GM15510 (cell line): ENCODE data around the gene LDB2.

Source experiments
- POLR2A ChIP-seq: IDR thresholded peaks from 3 replicates; pipeline ENCODE4 v1.6.1; 2011; ENCODE audit warnings: borderline replicate concordance; ENCODE audit not compliant: insufficient read length; ENCODE audit errors: extremely low read depth

The LDB2 gene

DNA sequence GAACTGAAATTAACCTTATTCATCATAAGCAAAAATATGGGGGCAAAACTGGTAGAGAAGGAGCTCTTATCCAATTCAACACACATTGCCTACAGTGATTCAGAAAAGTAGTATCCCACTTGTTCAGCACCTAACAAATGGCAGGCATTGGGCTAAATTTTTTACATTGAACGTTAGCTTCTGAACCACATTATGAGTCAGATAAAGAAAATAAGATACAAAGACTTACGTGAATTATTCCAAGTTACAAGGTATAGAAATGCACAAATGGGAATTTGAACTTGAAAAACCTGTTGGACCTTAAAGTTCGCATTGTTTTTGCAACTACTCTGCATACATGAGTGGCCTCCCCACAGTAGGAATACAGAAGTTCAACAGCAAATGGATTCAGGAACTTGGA is 210.6 kb downstream of the LDB2 start:
- TF ChIP-seq POLR2A, result no peak

DNA sequence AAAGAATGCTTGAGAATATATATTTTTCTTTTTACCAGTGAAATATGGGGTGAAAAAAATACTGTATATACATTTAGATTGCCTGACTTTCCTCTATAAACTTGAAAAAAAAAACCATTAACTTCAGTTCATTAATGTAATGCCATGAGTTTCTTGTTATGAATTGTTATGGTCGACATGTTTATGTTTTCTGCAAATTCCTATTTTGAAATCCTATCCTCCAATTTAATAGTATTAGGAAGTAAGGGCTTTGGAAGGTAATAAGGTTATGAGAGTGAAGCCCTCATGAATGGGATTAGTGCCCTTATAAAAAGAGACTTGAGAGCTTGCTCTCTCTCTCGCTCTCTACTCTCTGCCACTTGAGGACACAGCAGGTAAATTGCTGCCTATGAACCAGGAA is 211.4 kb downstream of the LDB2 start:
- TF ChIP-seq POLR2A, result no peak

DNA sequence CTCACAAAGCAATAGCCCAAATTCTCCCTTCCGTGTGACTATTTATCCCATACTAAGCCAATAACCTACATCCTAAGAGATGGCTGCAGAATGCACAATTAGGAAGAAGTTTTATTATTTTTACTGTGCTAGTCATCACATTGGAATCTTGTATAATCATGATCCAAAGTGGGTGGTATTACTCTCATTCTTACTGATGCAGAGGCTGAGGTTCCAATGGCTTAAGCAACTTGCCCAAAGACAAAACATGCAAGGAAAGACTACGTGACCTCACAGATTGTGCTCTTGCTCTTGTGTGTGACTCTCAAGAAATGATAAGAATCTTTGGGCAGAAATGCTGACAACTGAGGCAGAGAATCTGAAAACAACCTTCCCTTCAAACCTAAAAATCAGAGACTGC is 212.2 kb downstream of the LDB2 start:
- TF ChIP-seq POLR2A, result no peak

DNA sequence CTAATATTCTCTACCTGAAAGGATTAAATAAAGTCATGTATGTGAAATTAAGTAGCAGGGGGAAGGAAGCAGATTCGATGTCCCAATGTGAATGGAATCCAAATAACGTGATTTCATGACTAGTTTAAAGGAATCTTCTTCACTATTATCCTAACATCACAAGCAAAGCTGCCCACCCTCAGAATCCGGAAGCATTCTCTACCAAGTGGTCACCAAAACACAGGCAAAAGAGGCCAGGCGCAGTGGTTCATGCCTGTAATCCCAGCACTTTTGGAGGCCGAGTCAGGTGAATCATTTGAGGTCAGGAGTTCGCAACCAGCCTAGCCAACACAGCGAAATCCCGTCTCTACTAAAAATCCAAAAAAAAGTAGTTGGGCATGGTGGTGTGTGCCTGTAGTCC is 212.9 kb downstream of the LDB2 start:
- no peak for TF ChIP-seq POLR2A

DNA sequence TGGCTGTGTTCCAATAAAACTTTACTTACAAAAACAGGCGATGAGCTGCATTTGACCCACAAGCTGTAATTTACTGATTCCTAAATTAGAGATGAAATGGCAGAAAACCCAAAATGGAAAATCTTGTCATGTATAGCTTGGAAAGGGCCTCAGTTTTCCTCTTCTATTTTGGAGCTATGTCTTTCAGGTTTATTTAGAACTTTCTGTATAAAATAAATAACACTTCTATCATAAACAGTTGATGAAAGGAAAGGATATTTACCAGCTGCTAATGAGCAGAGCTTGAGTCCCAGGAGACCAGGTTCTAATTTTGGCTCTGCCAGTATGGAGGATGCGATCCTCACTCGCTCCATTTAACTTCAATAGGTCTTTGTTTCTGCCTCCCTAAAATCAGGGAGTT is 213.5 kb downstream of the LDB2 start:
- TF ChIP-seq POLR2A, result no peak

DNA sequence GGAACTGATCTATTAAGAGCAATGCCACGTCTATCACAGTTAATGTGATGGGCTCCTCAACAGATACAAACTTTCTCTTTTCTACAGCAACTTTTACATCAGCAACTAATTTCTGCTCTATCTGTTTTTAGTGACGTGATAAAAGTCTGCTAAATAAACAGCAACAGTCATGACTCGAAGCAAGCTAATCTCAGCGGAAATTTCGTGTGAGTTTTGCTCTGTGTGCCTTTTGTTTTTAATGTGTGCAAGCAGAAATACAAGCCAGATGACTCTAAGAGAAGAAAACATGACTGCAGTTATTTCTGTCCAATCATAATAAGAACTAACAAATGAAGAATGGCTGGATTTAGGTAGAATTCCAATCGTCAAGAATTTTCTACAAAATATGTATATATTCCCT is 214.3 kb downstream of the LDB2 start:
- no peak for TF ChIP-seq POLR2A

DNA sequence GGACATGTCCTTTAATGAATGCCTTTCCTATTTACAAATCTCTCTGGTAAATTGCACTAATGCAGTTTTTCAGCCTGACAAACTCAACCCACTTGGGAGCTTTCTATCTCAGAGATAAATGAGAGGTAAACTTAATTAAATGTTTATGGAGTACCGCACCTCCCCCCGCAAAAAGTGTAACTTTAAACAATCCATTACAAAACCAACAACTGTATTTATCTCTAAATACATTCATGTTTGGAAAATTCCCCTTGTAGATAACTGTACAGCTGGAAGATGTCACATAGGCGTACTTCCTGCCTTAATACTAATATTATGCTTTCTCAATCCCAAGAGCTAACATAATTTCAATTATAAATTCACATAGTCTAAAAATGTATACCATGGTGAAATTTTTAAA is 215.5 kb downstream of the LDB2 start:
- no peak for TF ChIP-seq POLR2A

DNA sequence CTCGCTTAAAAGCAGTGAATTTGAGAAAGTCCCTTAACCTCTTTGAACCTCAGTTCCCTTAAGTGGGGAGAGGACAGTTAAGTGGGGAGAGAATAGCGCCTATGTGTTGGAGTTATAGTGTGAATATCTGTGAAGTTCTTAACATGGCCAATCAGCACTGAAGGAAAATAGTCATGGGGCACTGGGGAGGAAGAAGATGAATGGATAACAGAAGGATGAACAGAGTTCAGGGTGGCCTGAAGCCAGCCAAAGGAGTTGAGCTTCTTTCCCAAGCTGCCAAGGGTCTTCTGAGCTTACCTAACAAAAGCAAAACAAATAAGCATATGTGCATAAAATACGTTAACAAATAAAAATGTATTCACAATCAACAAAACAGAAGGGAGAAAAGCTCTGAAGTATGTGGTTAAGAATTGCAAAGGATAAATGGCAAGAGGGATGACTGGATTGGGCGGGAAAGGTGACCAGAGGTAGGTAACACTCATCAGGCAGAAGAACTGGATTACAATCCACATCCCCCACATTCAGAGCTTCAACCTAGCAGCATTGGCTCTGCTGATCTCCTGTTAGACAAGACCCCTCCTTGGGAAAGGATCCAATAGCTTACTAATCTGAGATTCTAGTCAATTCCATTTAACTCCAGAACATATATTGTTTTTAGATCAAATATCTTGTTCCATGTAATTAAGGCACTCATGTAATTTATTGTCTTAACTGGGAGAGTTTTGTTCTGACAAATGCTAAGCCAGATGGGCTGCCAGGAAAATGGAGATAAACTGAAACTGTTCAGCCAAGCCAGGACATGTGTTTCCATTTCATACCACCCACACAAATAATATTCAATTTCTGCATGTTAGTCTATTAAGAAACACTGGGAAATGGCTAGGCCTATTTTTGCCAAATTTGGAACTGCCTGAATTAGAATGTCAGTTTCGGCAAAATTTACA is 221.2 kb downstream of the LDB2 start:
- TF ChIP-seq POLR2A, result no peak

DNA sequence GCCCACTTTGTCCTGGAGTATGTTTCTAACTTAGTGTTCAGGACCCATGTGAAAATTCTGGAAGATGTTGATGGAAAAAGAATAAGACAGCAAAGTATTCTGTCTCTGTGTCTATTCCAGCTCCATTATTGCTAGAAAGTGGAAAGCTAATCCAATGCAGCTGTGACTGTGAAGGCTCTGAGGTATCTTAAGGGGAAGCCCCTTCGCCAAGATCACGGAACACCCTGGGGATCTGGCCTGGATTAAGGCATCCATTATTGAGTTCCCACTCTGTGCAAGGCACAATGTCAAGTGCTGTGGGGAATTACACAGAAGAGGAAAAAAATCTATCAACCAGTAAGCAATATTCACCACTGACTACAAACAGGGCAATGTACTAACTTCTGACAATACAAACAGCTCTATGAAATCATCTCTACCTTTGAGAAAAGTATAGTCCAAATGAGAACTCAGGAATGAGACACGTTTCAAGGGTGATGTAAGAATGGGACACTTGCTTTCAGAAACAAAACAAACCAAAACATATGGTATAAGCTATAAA is 222.1 kb downstream of the LDB2 start:
- no peak for TF ChIP-seq POLR2A

DNA sequence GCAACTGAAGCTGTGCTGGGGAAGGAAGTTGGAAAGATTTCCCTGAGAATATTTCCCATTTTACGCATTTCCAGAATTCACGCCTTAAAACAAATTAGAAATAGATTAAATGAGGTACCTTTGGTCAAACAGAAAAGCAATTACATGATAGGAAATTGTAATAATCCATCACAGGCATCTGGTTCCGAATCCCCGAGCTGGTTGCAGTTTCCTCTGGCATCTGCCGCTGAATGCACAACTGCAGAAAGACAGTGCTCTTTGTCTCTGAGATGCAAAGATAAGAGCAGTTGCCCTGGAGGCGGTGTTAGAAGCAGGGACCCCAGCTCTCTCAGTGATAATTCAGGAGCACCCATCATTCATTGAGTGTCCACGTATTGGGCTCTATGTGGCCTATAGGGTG is 224.4 kb downstream of the LDB2 start:
- TF ChIP-seq POLR2A, result no peak

DNA sequence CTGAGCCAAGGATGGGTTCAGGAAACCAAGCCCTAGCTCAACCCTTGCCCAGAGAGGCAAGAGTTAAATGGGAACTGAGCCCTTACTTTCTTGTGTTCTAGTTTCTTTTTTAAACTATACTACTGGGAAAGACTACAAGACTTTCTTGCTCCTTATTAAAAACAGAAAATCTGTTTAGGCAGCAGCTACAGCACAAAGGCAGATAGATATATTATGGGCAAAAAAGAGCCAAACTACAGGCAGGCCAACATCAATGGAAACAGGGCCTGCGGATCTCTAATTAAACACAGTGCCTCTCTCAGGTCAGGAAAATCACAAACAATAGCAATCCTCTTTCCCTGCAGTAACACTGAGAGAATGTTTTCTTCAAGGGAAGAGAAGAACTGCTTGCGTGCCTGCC is 226.0 kb downstream of the LDB2 start:
- no peak for TF ChIP-seq POLR2A

DNA sequence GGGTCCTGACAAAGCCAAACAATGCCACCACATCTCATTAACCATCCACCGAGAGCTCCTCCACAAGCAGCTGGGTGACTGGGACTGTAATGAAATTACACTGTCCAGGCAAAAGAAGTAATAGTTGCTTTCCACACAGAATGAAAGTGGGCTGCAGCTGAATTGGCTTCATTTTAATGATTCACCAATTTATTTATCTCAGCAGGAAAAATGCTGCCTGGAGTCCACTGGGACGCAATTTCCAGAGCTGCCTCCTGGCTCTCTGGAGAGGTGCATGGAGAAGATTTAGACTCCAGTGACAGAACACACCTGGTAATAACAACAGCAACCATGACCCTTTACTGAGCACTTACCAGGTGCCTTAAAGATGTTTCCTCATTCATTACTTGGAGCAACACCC is 226.7 kb downstream of the LDB2 start:
- no peak for TF ChIP-seq POLR2A

DNA sequence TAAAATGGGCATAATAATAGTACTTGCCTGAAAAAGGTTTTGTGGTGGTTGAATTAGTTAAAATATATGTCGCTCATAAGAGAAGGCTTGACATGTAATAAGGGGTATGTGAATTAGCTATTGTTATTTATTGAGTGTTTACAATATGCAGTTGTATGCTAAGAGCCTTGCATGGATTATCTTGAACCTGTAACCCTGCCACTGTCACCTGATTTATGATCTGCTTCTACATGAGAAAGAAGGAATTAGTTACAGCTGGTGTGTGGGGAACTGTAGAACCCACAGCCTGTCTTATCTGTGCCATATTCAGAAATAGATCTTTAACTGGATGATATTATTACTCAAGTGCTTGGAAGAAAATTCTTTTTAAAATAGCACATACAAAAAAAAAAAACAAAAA is 227.7 kb downstream of the LDB2 start:
- no peak for TF ChIP-seq POLR2A

DNA sequence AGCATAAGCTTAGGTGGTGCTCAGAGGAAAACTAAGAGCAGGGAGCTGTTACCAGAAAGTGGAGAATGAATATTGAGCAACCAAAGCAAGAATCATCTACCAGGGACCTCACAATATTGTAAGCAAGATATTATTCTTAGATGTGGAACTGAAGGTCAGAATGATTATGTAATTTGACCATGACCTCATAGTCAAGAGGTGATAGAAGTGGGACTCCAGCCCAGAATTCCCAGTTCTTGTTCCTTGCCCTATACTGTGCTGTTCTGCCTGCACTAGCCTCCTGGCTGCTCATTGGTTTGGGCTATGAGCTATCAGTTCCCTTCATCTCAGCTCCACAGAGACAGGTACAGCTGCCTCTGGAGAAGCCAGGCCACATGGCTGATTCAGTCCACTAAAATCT is 229.4 kb downstream of the LDB2 start:
- TF ChIP-seq POLR2A, result no peak

DNA sequence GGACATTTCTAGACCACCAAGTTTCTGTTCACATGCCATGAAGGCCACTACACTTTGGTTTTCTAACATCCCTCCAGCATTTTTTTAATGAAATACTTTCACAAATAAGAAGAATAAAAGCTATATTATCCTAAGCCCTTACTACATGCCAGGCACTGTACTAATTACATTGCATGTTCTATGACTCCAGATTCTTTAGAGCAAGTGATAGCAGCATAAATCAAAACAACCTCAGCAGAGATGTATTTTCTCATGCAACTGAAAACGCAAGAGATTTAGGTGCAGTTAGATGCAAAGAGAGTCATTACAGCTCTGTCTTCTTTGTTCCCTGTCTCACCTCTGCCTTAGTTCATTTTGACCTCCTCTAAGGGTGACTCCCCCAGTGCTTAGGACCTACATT is 230.0 kb downstream of the LDB2 start:
- no peak for TF ChIP-seq POLR2A

DNA sequence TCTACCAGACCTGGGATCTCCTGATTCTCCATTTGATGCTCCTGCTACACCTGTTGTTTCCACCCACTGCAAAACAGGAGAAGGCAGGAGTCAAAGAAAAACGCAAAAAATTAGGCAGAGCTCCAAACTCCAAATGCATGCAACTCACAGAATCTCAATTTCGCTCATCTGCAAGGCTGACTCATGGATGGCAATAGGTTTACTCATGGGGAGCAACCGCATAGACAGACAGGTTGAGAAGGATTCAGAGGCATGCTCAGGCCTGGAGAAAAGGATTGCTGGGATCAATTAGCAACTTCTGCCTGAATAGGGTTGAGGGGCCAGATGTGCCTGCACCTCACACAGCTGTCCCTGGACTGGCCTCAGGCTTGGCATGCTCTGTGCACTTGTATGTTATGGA is 231.0 kb downstream of the LDB2 start:
- TF ChIP-seq POLR2A, result no peak
